Activated CD4-positive, alpha-beta T cell treated with anti-CD3 and anti-CD28 coated beads for 4 hours (primary cell): Measurements from ENCODE around the gene CSNK2A3.

Source experiments
- DNase-seq, 2 donors: peaks; one replicate each; pipeline ENCODE4 v3.0.0-alpha.2; 2020

CSNK2A3 gene

GRCh38 chr11:11332141-11332710 is 20.8 kb downstream of the CSNK2A3 start:
- no peak for DNase-seq

- no peak for DNase-seq
Measured at GRCh38 chr11:11329062-11329806, 23.8 kb downstream of the CSNK2A3 start.

DNA sequence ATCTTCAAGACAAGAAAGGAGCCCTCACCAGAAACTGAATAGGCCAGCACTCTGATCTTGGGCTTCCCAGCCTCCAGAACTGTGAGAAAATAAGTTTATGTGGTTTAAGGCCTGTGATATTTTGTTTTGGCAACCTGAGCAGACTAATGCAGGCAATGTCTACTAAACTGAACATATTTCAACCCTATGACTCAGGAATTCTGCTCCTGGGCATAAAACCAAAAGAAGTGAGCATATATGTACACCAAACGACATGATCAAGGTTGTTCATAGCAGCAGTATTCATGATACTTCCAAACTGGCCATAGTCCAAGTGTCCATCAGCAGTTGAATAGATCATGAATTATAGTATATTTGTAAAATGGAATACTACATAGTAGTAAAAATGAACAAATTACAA is 29.0 kb downstream of the CSNK2A3 start:
- DNase-seq, result no peak

GRCh38 chr11:11322101-11322500 is 30.9 kb downstream of the CSNK2A3 start:
- DNase-seq, result no peak

DNA sequence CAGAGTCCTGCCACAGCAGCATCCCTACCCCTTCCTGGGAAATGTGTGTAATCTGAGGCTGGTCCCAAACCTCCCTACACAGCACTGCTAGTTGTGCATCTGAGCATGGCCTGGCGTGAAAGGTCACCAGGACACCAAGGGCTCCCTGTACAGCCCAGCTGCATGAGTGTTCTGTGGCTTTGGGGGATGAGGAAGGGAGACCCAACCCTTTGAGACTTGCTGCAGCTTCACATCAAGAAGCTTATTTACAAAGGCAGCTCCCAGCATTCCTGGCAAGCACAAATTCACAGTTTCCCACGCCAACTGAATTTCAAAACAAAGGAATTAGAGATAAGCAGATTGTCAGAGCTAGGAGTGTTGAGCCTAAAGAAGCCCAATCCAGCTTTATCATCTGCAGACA is 32.2 kb downstream of the CSNK2A3 start:
- no peak for DNase-seq

DNA sequence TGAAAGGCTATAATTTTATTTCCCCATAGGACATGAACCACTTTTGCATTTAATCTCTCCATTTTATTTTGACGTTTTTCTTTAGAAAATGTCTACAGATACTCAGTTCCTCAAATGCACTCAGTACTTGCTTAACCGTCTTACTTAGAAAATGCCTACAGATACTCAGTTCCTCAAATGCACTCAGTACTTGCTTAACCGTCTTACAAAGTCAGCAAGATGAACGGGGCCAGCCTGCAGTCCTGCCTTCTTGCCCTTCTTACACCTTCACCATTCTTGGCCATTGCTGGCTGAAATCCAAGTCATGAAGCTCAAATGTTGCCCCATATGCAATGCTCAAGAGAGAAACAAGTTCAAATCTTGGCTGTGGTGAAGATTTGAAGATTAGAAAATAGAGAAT is 34.1 kb downstream of the CSNK2A3 start:
- DNase-seq, result no peak

GRCh38 chr11:11318461-11318860 is 34.6 kb downstream of the CSNK2A3 start:
- DNase-seq, result no peak

GRCh38 chr11:11316651-11317230 is 36.3 kb downstream of the CSNK2A3 start:
- DNase-seq, result no peak

DNA sequence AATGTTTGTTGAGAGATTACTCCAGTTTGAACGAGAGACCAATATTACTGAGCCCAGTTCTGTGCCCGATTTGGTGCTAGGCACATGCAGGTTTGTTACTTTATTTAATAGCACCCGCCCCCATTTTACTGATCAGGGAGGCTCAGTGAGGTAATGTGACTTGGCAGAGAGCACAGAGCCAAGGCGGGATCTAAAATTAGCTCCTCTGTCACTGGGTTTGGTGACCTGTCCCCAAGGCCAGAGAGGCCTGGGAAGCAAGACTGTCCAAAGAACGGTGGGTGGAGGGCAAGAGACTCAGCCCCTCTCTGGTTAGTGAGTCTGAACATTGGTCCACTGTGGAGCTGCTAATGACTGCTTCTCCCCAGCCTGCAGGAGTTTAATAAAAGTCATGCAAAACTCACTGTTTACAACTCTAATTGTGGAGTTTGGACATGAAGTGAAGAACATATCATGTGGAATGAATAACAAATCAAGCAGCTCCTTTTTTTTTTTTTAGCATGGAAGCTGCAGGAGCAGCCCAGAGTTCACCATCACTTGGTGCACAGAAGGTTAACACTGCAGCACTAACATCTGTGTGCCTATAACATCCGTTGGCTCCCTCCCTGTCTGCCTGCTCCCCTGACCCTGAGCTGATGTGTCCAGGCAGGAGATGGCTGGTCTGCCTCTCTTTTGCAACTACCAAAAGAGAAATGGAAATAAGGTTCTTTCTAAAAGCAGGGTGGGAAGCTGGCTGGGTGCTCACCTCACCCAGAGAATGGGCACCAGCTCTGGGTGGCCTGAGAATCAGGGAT is 39.0 kb downstream of the CSNK2A3 start:
- no peak for DNase-seq

DNA sequence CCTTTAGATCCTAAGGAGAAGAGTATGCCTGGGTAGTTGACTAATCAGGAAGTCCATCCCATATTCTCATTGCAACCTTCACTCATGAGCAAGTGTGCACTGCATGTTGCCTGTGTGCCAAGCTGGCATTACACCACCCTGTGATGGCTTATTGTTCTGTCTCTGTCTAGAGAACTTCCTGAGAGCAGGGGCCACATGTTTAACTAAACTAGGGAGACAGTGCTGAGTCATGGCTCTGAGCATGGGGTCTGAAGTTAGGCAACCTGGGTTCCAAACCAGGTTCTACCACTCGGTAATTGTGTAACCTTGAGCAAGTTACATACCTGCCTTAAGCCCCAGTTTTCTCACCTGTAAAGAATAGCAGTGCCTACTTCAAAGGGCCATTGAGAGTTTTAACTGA is 39.6 kb downstream of the CSNK2A3 start:
- DNase-seq, result no peak

GRCh38 chr11:11312738-11313137 is 40.3 kb downstream of the CSNK2A3 start:
- DNase-seq, result no peak

DNA sequence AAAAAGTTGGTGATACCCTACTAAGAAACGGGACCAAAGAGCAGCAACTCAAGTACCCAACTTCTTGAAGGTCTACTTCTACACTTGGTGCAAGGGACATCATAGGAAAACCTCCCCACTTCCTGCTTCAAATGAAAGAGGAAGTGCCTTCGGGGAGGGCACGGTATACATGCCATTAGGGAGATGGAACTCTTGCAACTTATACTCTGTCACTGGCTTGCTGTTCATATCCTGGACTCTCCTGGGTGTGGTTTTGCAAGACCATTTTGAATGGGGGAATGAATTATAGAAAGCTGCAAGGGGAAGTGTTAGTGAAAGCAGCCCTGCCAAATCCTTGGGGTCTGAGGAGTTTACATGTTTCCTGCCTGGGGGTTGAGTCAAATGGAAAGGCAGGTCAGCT is 41.9 kb downstream of the CSNK2A3 start:
- no peak for DNase-seq

GRCh38 chr11:11309906-11310305 is 43.1 kb downstream of the CSNK2A3 start:
- DNase-seq, result no peak

- DNase-seq, result no peak
Measured at GRCh38 chr11:11308249-11308648, 44.8 kb downstream of the CSNK2A3 start.

DNA sequence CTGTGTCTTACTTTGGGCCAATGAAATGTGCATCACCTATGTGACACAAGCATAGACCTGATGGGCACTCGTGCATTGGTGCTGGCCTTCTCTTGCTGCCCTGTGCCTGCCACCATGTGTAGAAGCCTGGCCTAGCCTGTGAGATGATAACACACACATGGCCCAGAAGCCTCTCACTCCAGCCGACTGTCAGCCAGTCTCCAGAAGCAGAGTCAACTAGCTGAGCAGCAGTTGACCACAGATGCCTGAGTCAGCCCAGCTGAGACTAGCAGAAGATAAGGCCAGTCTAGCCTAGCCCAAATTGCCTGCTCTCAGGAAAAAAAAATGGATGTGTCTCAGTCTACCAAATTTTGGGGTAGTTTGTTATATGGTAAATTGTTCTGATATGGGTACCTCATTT is 46.2 kb downstream of the CSNK2A3 start:
- DNase-seq, result no peak

GRCh38 chr11:11304550-11304949 is 48.5 kb downstream of the CSNK2A3 start:
- no peak for DNase-seq

GRCh38 chr11:11302565-11302964 is 50.5 kb downstream of the CSNK2A3 start:
- no peak for DNase-seq
